ENCODE measurements around the gene ITGAE.

The ITGAE gene

DNA sequence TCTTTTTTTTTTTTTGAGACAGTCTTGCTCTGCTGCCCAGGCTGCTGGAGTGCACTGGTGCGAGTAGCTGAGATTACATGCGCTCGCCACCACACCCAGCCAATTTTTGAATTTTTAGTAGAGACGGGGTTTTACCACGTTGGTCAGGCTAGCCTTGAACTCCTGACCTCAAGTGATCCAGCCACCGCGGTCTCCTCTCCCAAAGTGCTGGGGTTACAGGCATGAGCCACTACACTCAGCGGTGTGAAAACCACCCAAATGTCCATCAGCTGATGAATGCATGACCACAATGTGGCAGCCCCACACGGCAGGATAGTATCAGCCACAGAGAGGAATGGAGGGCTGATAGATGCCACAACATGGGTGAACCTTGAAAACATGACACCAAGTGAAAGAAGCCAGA, 107.2 kb downstream of the ITGAE start:
- DNase-seq (ENCODE audit: low read depth in 2 of 2) = peak; percentile 43 to 51

DNA sequence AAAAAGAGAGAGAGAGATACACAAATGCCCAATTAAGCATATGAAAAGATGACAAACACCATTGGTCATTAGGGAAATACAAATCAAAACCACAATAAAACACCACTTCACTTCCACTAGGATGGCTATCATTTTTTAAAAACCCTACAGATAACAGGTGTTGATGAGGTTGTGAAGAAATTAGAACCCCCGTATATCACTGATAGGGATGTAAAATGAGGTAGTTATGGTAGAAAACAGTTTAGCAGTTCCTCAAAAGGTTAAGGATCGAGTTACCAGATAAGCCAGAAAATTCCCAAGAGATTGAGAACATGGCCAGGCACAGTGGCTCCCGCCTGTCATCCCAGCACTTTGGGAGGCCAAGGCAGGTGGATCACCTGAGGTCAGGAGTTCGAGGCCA, 107.8 kb downstream of the ITGAE start:
- no peak for DNase-seq (ENCODE audit: low read depth in 2 of 2)

DNA sequence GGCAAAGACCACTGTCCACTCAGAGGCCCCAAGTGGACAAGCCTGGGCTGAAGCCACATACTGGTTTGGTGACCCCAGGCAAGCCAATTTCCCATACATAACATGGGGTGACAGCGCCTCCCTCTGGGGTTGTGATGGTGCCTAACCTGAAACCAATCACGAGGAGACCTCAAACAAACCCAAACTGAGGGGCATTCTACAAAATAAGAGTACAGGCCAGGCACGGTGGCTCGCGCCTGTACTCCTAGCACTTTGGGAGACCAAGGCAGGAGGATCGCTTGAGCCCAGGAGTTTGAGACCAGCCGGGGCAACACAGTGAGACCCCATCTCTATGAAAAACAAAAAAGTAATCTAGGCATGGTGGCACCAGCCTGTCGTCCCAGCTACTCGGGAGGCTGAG, 108.6 kb downstream of the ITGAE start:
- DNase-seq (ENCODE audit: low read depth in 2 of 2) = no peak

DNA sequence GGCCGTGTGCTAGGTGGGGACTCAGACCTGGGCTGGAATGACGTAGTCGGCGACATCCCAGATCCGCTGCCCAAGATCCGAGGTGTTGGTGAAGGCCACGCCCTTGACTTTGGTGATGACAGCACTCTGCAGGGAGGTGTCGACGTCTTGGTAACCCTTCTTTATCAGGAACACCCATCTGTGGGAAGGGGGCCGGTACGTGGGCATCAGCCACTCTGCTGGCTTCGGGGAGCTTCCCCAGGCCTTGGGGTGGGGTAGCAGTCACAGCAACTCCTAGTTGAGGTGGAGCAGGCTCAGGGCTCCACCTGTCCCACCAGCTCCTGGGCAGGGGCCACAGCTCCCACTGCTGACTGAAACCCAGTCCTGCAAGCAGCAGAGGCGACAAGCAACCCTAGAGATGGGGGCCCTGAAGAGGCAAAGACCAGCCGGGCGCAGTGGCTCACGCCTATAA, 109.3 kb downstream of the ITGAE start:
- no peak for DNase-seq (ENCODE audit: low read depth in 2 of 2)

DNA sequence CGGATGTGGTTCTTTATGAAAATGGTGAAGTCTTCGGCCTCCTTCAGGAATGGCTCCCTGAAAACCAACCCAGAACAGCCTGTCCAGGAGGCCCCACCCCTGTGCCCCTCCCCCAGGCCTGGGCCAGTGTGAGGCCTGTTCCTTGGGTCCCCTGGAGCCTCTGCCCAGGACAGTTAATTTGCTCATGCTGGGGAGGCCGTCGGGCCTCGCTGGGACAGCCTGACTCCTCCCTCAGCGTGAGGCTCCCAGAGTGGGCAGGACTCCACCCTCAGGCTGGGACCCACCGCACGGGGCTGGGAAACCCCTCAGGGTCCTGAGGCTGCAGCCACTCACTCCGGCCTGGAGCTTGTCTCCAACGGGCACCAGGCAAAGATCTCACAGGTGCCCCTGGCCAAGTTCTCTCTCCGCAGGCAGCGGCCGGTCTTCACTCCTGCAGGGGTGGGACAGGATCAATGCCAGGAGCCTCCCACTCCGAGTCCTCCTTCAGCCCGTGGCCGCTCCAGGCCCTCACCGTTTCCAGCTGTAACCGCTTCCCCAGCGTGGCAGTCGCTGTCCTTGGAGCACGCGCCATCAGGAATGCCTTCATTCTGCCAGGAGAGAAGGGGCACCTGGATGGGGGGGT, 110.8 kb downstream of the ITGAE start:
- no peak for DNase-seq (ENCODE audit: low read depth in 2 of 2)

DNA sequence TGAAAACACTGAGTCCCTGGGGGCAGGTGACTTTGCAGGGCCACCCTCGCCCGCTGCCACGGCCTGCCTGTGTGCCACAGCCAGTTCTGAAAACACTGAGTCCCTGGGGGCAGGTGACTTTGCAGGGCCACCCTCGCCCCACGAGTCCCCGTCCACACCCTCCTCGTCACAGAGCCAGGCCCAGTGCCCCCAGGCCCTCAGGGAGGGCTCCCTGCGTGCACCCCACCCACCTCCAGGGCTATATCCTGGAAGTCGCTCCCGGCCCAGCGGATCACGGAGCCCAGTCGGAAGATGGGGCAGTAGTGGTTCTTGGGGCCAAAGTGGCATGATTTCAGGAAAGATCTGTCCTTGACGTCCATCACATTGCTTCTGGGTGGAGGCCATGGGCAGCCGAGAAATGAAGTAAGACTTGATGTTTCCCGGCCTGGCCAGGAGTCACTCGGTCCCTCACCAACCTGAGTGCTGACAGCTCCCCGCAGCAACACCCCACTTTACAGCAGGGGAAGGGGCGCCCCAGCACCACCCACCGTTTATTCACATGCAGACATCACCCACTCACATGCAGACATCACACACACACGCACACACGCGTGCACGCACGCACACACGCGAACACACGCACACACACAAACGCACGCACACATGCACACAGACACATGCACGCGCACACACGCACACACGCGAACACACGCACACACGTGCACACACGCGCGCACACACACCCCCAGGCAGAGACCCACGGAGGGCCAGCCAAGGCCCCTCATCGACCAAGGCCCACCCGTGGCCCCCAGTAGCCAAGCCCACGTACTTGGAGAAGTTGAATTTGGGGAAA, 111.5 kb downstream of the ITGAE start:
- DNase-seq (ENCODE audit: low read depth in 2 of 2) = no peak

DNA sequence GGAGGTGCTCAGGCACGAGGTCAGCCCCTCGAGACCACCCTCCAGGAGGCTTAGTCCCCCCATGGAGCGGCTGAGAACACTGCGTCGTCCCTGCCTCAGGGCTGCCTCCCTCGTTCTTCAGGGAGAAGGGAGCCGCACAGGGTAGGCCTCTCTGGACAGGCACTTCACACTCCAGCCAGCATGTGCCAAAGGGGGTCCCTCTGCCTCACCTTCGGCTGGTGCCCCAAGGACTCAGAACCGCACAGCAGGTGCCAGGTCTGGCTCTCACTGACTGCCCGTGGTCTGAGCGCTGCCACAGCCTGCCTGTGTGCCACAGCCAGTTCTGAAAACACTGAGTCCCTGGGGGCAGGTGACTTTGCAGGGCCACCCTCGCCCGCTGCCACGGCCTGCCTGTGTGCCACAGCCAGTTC, 112.1 kb downstream of the ITGAE start:
- DNase-seq (ENCODE audit: low read depth in 2 of 2) = no peak

DNA sequence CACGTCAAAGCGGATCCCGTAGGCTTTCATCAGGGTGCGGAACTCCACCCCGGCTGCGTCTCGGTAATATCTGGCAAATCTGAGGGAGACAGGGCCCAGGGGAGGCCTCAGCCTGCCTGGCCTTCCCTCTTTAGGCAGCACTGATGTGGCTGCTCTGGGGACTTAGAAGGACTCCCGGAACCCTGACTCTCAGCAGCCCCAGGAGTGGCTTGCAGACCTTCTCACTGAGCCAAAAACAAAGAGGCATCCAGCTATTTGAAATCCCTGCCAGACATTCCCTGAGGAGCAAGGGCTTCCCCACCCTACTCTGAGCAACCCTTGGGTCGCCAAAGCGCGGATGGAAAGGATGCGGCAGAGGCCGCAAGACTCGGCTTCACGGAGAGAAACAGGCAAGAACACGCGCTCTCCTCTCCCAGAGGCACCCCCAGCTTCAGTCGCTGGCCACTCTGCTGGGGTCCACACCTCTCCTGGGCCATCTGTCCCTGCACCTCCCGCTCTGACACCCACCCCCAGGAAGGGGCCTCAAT, 112.9 kb downstream of the ITGAE start:
- no peak for DNase-seq (ENCODE audit: low read depth in 2 of 2)

DNA sequence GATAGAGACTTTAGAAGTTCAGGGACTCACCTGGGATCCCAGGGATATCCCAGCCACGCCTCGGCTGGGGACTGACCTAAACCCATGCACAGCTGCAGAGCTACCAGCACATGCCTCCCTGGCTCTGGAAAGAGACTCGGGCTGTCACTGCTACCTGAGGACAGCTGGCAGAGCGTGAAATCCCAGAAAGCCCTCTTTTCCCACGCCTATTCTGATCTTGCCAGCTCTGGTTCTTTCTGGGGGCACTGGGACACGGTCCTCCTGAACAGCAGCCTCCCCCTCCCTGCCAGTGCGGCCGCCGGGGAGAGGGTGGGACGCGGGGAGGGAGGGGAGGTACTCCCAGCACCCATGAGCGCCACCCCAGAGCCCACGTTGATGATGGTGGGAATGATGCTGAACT, 115.8 kb downstream of the ITGAE start:
- no peak for DNase-seq (ENCODE audit: low read depth in 2 of 2)

DNA sequence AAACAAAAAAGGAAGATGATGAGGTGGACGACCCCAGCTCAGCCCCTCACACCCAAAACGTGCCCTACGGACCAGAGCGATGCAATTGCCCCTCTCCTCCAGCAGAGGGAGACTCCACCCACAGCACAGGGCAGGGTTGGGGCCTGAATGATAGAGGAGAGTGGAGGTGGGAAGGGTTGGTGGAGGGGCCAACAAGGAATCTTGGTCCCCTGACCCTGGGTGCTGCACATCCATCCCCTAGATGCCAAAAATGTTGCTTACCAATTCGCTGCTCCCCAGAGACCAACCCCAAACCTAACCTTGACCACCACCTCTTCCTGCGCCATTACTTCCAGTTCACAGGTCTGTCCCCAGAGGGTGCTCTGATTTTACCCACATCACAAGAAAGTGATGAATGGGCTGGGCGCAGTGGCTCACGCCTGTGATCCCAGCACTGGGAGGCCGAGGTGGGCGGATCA, 117.9 kb downstream of the ITGAE start:
- peak in 1 of 2 donors; percentile 39 for DNase-seq (ENCODE audit: low read depth in 2 of 2)

DNA sequence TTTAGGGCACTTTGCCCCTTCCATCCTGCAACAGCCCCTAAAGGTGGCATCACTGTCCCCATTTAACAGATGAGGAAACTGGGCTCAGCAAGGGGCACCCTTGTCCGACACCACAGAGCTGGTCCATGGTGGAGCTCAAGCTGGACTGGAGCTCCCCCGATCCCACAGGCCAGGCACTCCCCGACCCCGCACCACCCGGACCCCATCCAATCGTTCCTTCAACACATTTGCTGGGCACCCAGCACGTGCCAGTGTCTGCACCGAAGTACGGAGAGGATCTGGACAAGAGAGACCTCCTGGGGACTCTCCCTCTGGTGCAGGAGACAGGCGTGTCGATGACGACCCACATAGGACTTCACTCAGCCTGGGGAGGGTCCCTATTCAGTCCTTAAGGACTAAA, 119.0 kb downstream of the ITGAE start:
- DNase-seq (ENCODE audit: low read depth in 2 of 2) = no peak

DNA sequence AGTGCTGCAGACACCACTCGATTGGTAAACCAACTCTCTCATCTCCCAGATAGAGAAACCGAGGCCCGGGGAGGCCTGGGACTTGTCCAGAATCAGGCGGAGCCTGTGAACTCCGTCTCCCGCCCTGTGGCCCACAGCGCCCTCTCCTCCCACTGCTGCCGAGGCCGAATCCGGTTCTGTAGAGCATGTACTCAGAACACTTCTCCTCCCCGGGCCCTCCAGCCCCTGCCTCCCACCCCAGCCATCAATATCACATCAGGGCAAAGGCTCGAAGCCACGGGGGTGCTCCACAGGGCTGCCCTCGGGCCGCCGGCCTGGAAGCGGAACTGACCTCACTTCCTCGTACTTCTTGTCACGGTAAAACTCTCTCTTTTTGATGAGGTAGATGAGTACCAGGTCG, 119.4 kb downstream of the ITGAE start:
- DNase-seq (ENCODE audit: low read depth in 2 of 2) = no peak

DNA sequence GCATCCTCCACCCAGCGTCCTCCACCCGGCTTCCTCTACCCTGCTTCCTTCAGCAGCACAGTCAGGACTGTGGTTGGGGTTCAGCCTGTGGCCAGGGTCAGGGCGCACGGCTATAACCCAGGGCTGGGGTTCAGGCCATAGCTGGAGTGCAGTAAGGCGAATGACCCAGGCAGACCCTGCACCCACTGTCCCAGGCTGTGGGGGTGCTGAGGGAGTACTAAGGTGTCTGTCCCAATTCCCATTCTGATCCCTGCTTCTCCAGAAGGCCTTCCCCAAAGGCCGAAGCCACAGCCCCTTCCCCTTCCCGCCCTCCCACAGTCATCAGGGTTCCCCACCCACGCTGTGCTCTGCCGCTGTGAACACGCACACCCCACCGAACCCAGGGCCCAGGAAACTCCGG, 119.9 kb downstream of the ITGAE start:
- no peak for DNase-seq (ENCODE audit: low read depth in 2 of 2)

DNA sequence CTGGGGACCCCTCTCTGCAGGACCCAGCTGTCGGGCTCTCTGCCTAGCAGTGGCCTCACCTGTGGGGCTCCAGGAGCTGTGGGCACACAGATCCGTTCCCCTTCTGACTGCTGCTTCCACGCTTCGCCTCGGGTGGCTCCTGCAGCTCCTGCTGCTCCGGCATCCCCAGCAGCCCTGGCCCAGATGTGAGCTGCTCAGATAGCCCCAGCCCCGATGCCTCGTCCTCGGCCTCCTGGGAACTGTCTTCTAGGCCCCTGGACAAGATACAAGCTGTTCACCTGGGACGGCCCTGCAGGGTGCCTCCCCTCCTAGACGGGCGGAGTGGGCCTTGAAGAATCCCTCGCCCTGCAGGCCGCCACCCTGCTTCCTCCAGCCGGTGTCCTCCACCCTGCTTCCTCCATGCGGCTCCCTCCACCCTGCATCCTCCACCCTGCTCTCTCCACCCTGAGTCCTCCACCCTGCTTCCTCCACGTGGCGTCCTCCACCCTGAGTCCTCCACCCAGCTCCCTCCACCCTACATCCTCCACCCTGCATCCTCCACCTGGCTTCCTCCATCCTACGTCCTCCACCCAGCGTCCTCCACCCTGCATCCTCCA, 121.4 kb downstream of the ITGAE start:
- no peak for DNase-seq (ENCODE audit: low read depth in 2 of 2)

DNA sequence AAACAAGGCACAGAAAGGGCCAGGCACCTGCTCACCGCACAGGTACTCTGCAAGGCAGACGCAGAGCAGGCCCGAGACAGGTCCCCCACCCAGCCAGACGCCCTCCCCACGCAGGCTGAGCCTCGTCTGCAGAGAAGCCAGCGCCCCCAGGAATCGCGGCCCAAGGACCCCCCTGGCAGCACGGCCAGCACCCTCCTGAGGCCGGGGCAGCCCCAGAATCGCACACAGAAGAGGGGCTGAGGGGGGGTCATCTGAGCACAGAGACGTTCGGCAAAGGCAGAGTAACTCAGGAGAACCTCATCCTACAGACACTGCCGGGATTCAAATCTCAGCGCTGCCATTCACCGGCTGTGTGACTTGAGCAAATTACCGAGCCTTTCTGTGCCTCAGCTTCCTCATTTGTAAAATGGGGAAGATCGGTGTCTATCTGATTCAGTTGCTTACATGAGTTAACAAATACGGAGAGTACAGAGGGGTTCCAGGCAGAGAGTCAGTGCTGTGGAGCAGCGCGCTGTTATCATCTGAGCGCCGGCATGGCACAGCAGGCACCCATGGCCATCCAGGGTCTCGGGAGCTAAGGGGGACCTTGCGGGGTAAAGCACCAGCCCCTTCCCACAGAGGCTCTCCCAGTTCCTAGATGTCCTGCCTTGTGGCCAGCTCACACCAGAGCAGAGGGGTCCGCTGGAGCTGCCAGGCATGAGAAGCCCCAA, 122.0 kb downstream of the ITGAE start:
- DNase-seq (ENCODE audit: low read depth in 2 of 2) = no peak

DNA sequence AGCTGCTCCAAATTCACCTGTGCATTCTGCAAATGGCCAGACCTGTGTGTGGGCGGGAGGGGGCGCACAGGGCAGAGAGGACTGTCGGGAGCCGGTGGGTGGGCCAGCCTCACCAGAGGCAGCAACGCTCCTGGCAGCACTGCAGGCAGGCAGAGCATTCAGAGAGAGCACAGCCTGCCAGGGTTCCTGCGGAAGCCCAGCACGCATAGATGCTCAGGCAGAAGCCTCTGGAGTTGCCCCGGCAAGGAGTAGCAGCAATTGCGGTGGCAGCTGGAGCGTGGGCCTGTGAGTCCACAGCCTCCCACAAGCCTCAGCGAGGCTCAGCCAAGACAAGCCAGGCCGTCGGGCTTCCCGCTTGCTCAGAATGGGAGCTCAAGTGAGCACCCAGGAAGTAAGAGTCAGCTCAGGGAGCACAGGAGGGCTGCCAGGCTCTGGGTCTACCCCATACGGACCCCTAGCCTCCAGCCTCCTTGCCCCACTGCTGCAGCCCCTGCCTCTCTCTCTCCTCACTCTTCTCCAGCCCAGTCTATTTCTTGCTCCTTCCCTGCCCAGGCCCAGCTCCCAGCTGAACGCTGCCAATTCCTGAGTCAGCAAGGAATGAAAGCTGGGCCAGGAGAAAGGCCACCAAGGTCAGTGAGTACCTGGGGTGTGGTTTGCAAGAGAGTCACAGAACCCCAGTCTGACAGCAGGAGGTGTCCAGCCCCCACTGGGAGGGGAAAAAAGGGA, 122.7 kb downstream of the ITGAE start:
- DNase-seq (ENCODE audit: low read depth in 2 of 2) = no peak

DNA sequence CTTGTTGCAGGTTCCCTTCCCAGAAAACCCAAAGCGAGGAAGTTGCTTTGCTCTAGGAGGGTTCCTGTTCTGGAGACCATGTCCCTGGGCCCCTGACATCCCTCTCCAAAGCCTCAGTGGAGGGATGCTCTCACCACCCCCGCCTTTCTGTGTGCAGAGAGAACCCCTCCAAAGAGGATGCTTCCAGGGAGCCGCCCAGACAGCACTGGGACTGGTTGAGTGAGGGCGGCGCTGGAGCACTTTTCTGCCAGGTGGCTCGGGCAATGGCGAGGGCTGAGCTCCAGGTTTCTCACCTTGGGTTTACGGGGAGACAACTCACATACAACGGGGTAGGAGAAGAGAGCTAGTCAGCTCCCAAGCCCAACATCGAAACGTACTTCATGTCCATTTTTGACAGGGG, 125.1 kb downstream of the ITGAE start:
- no peak for DNase-seq (ENCODE audit: low read depth in 2 of 2)

DNA sequence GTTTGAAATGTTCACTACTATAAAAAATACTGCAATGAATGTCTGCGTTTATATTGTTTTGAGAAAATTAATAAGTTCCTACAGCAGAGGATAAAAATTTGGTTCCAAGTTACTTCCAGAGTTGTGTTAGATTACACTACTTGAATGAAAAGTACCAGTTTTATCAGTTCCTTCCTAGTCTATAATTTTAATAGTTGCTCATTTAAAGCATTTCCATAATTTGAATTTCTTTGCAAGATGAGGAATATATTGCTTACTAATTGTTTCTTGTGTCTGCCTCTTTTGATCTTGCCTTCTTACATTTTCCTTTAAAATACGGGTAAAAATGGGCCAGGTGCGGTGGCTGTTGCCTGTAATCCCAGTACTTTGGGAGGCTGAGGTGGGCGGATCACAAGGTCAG, 128.4 kb downstream of the ITGAE start:
- DNase-seq (ENCODE audit: low read depth in 2 of 2) = no peak

DNA sequence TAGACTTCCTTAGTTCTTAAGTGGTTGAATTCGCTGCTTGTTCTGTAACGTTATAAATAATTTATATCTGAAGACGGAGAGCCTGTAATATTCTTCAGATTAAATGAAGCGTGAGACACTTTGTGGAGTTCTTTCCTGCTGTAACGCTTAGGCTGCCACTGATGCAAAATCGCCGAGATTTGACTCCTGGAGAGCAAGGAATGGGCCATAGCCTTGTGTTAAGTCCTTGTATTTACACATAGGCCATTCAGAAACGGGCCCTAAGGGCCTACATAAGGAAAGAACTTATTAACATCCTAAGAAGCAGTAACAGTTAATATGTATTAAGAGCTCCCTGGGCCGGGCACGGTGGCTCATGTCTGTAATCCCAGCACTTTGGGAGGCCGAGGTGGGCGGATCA, 131.4 kb downstream of the ITGAE start:
- DNase-seq (ENCODE audit: low read depth in 2 of 2) = no peak

DNA sequence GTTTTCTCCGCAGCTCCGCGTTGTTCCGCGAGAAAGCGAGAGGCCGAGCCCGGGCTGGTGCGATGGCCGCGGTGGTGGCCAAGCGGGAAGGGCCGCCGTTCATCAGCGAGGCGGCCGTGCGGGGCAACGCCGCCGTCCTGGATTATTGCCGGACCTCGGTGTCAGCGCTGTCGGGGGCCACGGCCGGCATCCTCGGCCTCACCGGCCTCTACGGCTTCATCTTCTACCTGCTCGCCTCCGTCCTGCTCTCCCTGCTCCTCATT, 132.0 kb downstream of the ITGAE start:
- no peak for DNase-seq (ENCODE audit: low read depth in 2 of 2)

DNA sequence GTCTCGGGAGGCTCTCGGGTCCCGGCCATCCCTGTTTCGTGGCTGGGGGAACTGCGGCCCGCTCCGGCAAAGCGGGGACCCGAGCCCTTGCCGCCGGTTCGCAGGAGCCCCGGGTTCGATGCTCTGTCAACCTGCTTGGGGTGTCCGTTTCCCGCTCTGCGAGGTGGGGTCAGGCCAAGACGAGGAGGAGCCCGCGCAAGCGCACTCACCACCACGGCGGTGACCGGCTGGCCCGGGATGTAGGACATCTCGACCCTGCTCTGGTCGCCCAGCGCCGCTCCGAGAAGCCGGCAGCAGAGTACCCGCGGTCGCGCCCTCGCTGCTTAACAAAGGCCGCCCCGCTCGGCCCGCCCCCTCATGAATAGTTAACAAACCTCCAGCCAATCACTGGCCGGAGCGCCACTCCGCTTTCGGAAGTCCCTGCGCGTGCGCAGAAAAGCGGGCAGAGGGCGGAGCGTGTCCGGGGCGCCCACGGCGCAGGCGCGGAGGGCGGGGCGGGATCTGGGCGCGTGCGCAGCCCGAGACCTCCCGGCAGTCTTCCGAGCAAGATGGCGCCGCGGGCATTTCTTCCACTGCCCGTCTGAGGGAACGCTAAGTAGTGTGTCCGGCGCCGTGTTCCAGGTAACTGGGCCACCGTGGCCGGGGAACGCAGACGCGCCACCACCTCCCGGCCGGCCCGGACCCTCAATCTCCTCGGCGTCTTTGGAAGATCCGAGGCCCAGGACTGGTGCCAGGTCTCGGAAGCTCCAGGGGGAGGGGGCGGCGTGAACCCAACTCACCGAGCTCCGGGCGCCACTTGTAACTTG, 132.5 kb downstream of the ITGAE start, which contains the start of the genes EMC6 and TAX1BP3:
EMC6 (plus strand) TSS at position 534 of the 806 bp plus-strand sequence. CDS start 335 bp downstream, outside the sequence.
TAX1BP3 (minus strand) TSS at position 300 of the 806 bp plus-strand sequence; CDS start at position 248, 52 bp downstream.
- peak; percentile 98 to 99 for DNase-seq (ENCODE audit: low read depth in 2 of 2)

Data from stimulated activated CD8-positive, alpha-beta memory T cell treated with anti-CD3 and anti-CD28 coated beads, Interleukin-2, amount 100 ng/mL, for 48 hours (primary cell).